ENCODE data around the gene PRM3.

The PRM3 gene

DNA sequence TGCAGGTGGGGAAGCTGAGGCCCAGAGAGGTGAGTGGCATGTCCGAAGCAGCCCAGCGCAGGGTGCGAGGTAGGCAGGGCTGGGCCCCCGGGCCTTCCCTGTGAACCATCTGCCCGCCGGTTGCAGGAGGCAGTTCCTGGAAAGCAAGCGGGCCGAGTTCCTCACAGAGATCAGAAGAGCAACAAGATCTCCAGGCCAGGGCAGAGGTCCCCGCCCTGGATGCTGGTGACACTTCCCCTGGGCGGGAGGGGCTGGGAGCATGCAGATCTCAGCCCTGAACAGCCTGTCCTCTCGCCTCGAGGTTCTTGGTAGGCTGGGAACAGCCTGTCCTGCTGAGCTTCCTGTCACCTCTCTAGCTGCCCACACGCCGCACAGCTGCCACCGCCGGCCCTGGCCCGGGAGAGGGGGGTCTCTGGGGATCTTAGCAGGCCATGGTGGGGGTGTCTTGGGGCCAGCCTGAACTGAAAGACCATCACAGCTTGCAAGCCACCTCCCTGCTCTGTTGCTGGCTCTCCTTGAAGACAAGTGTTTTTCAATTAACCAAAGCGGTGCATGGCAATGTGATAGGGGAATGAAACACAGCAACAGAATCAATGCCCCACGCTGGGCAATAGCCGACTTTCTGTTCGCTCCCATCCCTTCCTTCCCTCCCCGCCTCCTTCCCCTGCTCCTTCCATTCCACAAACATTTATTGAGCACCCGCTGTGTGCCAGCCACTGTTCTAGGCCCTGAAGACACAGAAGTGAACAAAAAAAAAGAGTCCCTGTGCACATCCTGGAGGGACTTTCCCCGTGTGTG lies 49.1 kb downstream of the PRM3 start:
- no peak for FAIRE-seq

All from colon (tissue), 2 donors.